Hepatocyte (in vitro differentiated cells): ENCODE data around the gene ADAP2.

ENCODE experiments used
- CTCF ChIP-seq: fragments of 200-600 bp; sonication (generic); IDR thresholded peaks from 2 replicates; pipeline ENCODE4 v1.5.1; 2016; ENCODE audit warnings: antibody characterized with exemption, mild to moderate bottlenecking; ENCODE audit not compliant: poor library complexity
- EZH2 ChIP-seq: fragments of 200-600 bp; sonication (generic); IDR thresholded peaks from 2 replicates; pipeline ENCODE4 v1.6.1; 2016; ENCODE audit warnings: antibody characterized with exemption, mild to moderate bottlenecking, borderline replicate concordance
- EZH2phosphoT487 ChIP-seq: fragments of 200-600 bp; sonication (generic); IDR thresholded peaks from one replicate; pipeline ENCODE4 v1.6.1; 2018; ENCODE audit warnings: antibody characterized with exemption, mild to moderate bottlenecking, low read depth, moderate library complexity; ENCODE audit not compliant: unreplicated experiment, severe bottlenecking

DNA sequence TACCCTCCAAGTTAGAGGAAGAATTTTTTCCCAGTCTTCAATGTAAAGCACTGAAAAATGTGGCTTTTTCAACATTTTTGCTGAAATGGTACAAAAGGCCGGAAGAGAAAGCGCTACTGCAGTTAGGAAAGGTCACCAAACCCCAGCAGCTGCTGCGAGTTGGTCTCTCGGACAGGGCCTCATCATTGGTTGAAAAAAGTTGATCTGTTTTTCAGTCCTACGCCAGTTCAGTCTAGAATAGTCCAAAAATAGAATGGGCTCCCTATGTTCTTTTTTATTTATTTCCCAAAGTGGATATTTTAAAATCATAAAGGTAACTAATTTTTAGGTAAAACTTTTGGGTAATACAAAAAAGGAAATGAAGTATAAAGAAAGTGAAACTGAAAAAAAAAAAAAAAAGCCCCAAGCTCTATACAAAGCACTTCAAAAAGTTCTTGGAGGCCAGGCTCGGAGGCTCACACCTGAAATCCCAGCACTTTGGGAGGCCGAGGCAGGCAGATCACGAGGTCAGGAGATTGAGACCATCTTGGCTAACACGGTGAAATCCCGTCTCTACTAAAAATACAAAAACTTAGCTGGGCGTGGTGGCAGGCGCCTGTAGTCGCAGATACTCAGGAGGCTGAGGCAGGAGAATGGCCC lies 17.4 kb downstream of the ADAP2 start:
- TF ChIP-seq CTCF = no peak
- TF ChIP-seq EZH2 = no peak
- TF ChIP-seq EZH2phosphoT487 = no peak
